Measurements from ENCODE around the gene LIG3. TPM values are rescaled to one million over a fixed set of nuclear protein-coding genes. Genes with fewer than 3 reads are reported as not detected.

LIG3 gene
- total and polyA plus RNA-seq, 2 of the 13 experiments (the other 11 are each of a cell fraction or from before 2014, with no cell fraction given), result 34.4 to 36.2 TPM

DNA sequence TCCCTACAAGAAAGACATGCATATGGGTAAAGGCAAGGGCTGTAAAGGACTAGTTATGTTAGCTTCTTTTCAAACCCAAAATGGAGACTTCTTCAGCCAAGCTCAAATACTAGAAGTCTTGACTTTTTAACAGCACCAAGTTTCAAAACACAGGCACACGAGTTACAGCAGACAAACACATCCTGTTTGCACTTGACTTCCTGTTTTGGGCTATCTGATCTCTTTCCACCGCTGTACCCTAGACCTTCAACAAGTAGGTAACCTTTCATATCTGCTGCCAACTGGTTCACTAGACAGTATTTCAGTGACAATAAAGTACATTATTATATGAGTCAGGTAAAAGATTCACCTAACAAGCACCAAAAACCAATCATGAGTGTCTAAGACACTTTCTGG is 70.9 kb downstream of the LIG3 start (continued):
- TF ChIP-seq, protein P1, sequence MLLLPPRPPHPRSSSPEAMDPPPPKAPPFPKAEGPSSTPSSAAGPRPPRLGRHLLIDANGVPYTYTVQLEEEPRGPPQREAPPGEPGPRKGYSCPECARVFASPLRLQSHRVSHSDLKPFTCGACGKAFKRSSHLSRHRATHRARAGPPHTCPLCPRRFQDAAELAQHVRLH (CRISPR knock-in tag; IDR thresholded peaks at IDR 0.05; ENCODE audit: borderline replicate concordance, low read depth), result no peak
- TF ChIP-seq ZNF891 (CRISPR knock-in tag; IDR thresholded peaks at IDR 0.05) (no peak), ZFP41 (CRISPR knock-in tag; IDR thresholded peaks at IDR 0.05; ENCODE audit: borderline replicate concordance) (no peak), ZNF780A (CRISPR knock-in tag; IDR thresholded peaks at IDR 0.05) (no peak), ZNF382 (CRISPR knock-in tag; IDR thresholded peaks at IDR 0.05; ENCODE audit: borderline replicate concordance) (no peak), WIZ (CRISPR knock-in tag; IDR thresholded peaks at IDR 0.05) (0 out of 2 replicates have a peak, but pooled peaks have one; percentile 53), ZNF136 (CRISPR knock-in tag; IDR thresholded peaks at IDR 0.05; ENCODE audit: low read depth) (no peak), TIGD3 (CRISPR knock-in tag; IDR thresholded peaks at IDR 0.05; ENCODE audit: borderline replicate concordance) (0 out of 2 replicates have a peak, but pooled peaks have one; percentile 59), SMC3 (IDR thresholded peaks at IDR 0.05; ENCODE audit: low read length) (no peak), RBM39 (IDR thresholded peaks at IDR 0.05; ENCODE audit: low read depth, low read length, poor library complexity, severe bottlenecking) (no peak), ZNF124 (CRISPR knock-in tag; IDR thresholded peaks at IDR 0.05) (no peak), ZNF331 (CRISPR knock-in tag; IDR thresholded peaks at IDR 0.05) (peak; percentile 58; the same call in 1 of the 2 replicates), MYPOP (CRISPR knock-in tag; IDR thresholded peaks at IDR 0.05) (no peak), NFKBIZ (CRISPR knock-in tag; IDR thresholded peaks at IDR 0.05) (no peak), SOX5 (CRISPR knock-in tag; IDR thresholded peaks at IDR 0.05; ENCODE audit: borderline replicate concordance) (peak; percentile 64; the same call in 1 of the 2 replicates), TRIM24 (CRISPR knock-in tag; IDR thresholded peaks at IDR 0.05) (no peak), ZNF383 (CRISPR knock-in tag; IDR thresholded peaks at IDR 0.05; ENCODE audit: borderline replicate concordance) (no peak), ZFP62 (CRISPR knock-in tag; IDR thresholded peaks at IDR 0.05) (no peak), ZKSCAN5 (CRISPR knock-in tag; IDR thresholded peaks at IDR 0.05) (no peak), HDAC2 (CRISPR knock-in tag; IDR thresholded peaks at IDR 0.05) (peak; percentile 37; the same call in 1 of the 2 replicates), ZSCAN29 (CRISPR knock-in tag; conservative IDR thresholded peaks at IDR 0.05) (no peak), ZSCAN30 (CRISPR knock-in tag; IDR thresholded peaks at IDR 0.05) (no peak), DNMT1 (CRISPR knock-in tag; IDR thresholded peaks at IDR 0.05) (no peak), JDP2 (CRISPR knock-in tag; IDR thresholded peaks at IDR 0.05; ENCODE audit: borderline replicate concordance) (no peak), MAF1 (CRISPR knock-in tag; IDR thresholded peaks at IDR 0.05; ENCODE audit: borderline replicate concordance) (no peak), ZFY (CRISPR knock-in tag; IDR thresholded peaks at IDR 0.05) (no peak), ZNF468 (CRISPR knock-in tag; IDR thresholded peaks at IDR 0.05) (no peak), XRCC5 (optimal IDR thresholded peaks at IDR 0.05; ENCODE audit: low read length) (no peak), CAMTA2 (CRISPR knock-in tag; IDR thresholded peaks at IDR 0.05; ENCODE audit: borderline replicate concordance) (no peak)
- TF ChIP-seq, protein P2, sequence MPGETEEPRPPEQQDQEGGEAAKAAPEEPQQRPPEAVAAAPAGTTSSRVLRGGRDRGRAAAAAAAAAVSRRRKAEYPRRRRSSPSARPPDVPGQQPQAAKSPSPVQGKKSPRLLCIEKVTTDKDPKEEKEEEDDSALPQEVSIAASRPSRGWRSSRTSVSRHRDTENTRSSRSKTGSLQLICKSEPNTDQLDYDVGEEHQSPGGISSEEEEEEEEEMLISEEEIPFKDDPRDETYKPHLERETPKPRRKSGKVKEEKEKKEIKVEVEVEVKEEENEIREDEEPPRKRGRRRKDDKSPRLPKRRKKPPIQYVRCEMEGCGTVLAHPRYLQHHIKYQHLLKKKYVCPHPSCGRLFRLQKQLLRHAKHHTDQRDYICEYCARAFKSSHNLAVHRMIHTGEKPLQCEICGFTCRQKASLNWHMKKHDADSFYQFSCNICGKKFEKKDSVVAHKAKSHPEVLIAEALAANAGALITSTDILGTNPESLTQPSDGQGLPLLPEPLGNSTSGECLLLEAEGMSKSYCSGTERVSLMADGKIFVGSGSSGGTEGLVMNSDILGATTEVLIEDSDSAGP (CRISPR knock-in tag; IDR thresholded peaks at IDR 0.05; ENCODE audit: borderline replicate concordance), result no peak

Measured in HepG2 (cell line).